Breast epithelium (tissue), 3 donors: Measurements from ENCODE around the gene FAM20C.

Source experiments
- POLR2A ChIP-seq: fragments of 450-650 bp; IDR thresholded peaks from one replicate; pipeline ENCODE4 v1.6.1; 2016; ENCODE audit warnings: antibody characterized with exemption, mild to moderate bottlenecking, moderate library complexity
- POLR2AphosphoS5 ChIP-seq, 3 donors: sonication (generic); formaldehyde crosslinking; IDR thresholded peaks; one replicate each; pipeline ENCODE4 v1.6.1; 2017; ENCODE audit warnings: antibody characterized with exemption in 3 of 3
- TF ChIP-seq, protein P1 (sequence below), 3 donors: fragments of 450-650 bp; IDR thresholded peaks; one replicate each; pipeline ENCODE4 v1.5.1; 2016 to 2017; ENCODE audit warnings: antibody characterized with exemption in 3 of 3, mild to moderate bottlenecking in 3 of 3, moderate library complexity in 3 of 3

GRCh38 chr7:194252-195009 lies 2.1 kb downstream of the FAM20C start:
- TF ChIP-seq, protein P1, sequence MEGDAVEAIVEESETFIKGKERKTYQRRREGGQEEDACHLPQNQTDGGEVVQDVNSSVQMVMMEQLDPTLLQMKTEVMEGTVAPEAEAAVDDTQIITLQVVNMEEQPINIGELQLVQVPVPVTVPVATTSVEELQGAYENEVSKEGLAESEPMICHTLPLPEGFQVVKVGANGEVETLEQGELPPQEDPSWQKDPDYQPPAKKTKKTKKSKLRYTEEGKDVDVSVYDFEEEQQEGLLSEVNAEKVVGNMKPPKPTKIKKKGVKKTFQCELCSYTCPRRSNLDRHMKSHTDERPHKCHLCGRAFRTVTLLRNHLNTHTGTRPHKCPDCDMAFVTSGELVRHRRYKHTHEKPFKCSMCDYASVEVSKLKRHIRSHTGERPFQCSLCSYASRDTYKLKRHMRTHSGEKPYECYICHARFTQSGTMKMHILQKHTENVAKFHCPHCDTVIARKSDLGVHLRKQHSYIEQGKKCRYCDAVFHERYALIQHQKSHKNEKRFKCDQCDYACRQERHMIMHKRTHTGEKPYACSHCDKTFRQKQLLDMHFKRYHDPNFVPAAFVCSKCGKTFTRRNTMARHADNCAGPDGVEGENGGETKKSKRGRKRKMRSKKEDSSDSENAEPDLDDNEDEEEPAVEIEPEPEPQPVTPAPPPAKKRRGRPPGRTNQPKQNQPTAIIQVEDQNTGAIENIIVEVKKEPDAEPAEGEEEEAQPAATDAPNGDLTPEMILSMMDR (IDR thresholded peaks at IDR 0.05): no peak
- no peak for TF ChIP-seq POLR2A
- no peak for TF ChIP-seq POLR2AphosphoS5 (IDR thresholded peaks at IDR 0.05)
